OCI-LY1 (cell line): ENCODE data around the gene SSRP1.

Experiments used
- EZH2 ChIP-seq: fragments of 200-600 bp; sonication (generic), shearing (Covaris generic); IDR thresholded peaks from 2 replicates; pipeline ENCODE4 v1.8.0; 2017; ENCODE audit warnings: borderline replicate concordance, mixed run types, mild to moderate bottlenecking, antibody characterized with exemption, low read length, moderate library complexity, mixed read lengths
- TF ChIP-seq, protein P1 (sequence below): fragments of 200-600 bp; sonication (generic), shearing (Covaris generic); IDR thresholded peaks from 2 replicates; pipeline ENCODE4 v1.5.1; 2017; ENCODE audit warnings: mild to moderate bottlenecking, antibody characterized with exemption, low read length, moderate library complexity, mixed read lengths

DNA sequence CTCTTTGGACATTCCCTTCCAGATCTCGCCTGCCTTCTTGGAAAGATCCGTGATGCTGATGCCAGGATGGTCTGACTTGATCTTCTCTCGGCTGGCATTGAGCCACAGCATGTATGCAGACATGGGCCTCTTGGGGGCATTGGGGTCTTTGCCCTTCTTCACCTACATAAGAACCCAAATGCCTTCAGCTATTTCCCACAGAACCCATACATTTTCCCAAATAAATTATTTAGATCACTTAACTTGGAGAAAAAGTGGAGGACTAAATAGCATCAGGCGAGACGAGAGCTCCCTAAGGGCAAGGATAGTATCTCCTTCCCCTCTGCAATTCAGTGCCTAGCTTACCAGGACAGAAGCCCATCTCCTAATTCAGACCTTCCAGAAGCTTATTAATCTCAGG, 8.0 kb downstream of the SSRP1 start:
- no peak for TF ChIP-seq EZH2
- TF ChIP-seq, protein P1, sequence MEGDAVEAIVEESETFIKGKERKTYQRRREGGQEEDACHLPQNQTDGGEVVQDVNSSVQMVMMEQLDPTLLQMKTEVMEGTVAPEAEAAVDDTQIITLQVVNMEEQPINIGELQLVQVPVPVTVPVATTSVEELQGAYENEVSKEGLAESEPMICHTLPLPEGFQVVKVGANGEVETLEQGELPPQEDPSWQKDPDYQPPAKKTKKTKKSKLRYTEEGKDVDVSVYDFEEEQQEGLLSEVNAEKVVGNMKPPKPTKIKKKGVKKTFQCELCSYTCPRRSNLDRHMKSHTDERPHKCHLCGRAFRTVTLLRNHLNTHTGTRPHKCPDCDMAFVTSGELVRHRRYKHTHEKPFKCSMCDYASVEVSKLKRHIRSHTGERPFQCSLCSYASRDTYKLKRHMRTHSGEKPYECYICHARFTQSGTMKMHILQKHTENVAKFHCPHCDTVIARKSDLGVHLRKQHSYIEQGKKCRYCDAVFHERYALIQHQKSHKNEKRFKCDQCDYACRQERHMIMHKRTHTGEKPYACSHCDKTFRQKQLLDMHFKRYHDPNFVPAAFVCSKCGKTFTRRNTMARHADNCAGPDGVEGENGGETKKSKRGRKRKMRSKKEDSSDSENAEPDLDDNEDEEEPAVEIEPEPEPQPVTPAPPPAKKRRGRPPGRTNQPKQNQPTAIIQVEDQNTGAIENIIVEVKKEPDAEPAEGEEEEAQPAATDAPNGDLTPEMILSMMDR = no peak
